Endometrial microvascular endothelial cells (primary cell): ENCODE results near the gene RPGRIP1. TPM values are rescaled to one million over a fixed set of nuclear protein-coding genes. Genes with fewer than 3 reads are reported as not detected.

ENCODE experiments used
- total RNA-seq: library from RNA; depleted of rRNA; stranded (reverse); fragments of >200 nt; gene quantifications from one replicate; pipeline ENCODE4 v1.2.3, GENCODE V29; 2015; ENCODE audit errors: inconsistent ontology term

RPGRIP1 gene
- total RNA-seq, 1 donor from 2014 or later, result not detected

Other genes with a start within 250 kb of the RPGRIP1 start
- gene TPPP2, start 249.9 kb upstream of the RPGRIP1 start, total RNA-seq, result not detected
- gene RNASE13, start 245.3 kb upstream of the RPGRIP1 start, total RNA-seq, result not detected
- not detected for gene RNASE7, start 237.7 kb upstream of the RPGRIP1 start, total RNA-seq
- not detected for gene RNASE8, start 222.3 kb upstream of the RPGRIP1 start, total RNA-seq
- 2.9 TPM for gene ARHGEF40, start 209.8 kb upstream of the RPGRIP1 start, total RNA-seq
- 14.3 TPM for gene ZNF219, start 181.4 kb upstream of the RPGRIP1 start, total RNA-seq
- not detected for gene TMEM253, start 179.0 kb upstream of the RPGRIP1 start, total RNA-seq
- not detected for gene OR5AU1, start 124.0 kb upstream of the RPGRIP1 start, total RNA-seq
- gene HNRNPC, start 10.6 kb upstream of the RPGRIP1 start, total RNA-seq, result 992 TPM
- 81.4 TPM for gene SUPT16H, start 103.9 kb downstream of the RPGRIP1 start, total RNA-seq
- 38.2 TPM for gene CHD8, start 176.0 kb downstream of the RPGRIP1 start, total RNA-seq
- gene RAB2B, start 196.9 kb downstream of the RPGRIP1 start, total RNA-seq, result 30.4 TPM
- 37.4 TPM for gene TOX4, start 197.1 kb downstream of the RPGRIP1 start, total RNA-seq
- 75.2 TPM for gene METTL3, start 231.3 kb downstream of the RPGRIP1 start, total RNA-seq
- gene SALL2, start 246.3 kb downstream of the RPGRIP1 start, total RNA-seq, result 1.4 TPM